PC-9 (cell line): ENCODE data around the gene SDK1. TPM values are rescaled to one million over a fixed set of nuclear protein-coding genes. Genes with fewer than 3 reads are reported as not detected.

ENCODE experiments used
- BruUV-seq: library from RNA; stranded (reverse); fragments of 400-500 nt; replicated peaks from 2 replicates; lab custom pipeline; 2021; lab: Mats Ljungman, UMichigan
- CTCF ChIA-PET: fragments of 300-600 bp; sonication (Branson Sonifier 250); formaldehyde crosslinking; loops from one replicate; lab custom pipeline; 2022; ENCODE audit warnings: antibody characterized with exemption; lab: Charles Lee
- POLR2A ChIA-PET: fragments of 300-600 bp; sonication (Branson Sonifier 250); formaldehyde crosslinking; loops from one replicate; lab custom pipeline; 2022; ENCODE audit warnings: antibody characterized with exemption; ENCODE audit not compliant: unreplicated experiment; lab: Charles Lee
- DNase-seq, 2 experiments: peaks; one replicate each; pipeline versions ENCODE4 v3.0.0 to v3.0.0-alpha.2; 2015 to 2022; ENCODE audit warnings: mixed read lengths in 1 of 2
- H2AFZ ChIP-seq: fragments of 200-600 bp; sonication (generic); 2 replicates; pipeline ENCODE4 v1.8.1; 2017; ENCODE audit warnings: antibody characterized with exemption
- H3F3A ChIP-seq: fragments of 200-600 bp; sonication (generic); 2 replicates; pipeline ENCODE4 v1.8.1; 2017; ENCODE audit warnings: antibody characterized with exemption, mild to moderate bottlenecking, low read depth; ENCODE audit not compliant: insufficient read depth
- H3K27ac ChIP-seq: fragments of 200-600 bp; sonication (generic); 2 replicates; pipeline ENCODE4 v1.6.1; 2016; ENCODE audit warnings: mixed run types
- H3K27me3 ChIP-seq: fragments of 200-600 bp; sonication (generic); 2 replicates; pipeline ENCODE4 v1.6.1; 2016; ENCODE audit warnings: low read depth, mixed run types; ENCODE audit not compliant: insufficient read depth
- H3K36me3 ChIP-seq: fragments of 200-600 bp; sonication (generic); 2 replicates; pipeline ENCODE4 v1.6.1; 2016; ENCODE audit warnings: low read depth, mixed run types
- H3K4me1 ChIP-seq: fragments of 200-600 bp; sonication (generic); replicated peaks from 2 replicates; pipeline ENCODE4 v1.6.1; 2016; ENCODE audit warnings: mixed run types; ENCODE audit not compliant: insufficient read depth
- H3K4me2 ChIP-seq: fragments of 200-600 bp; sonication (generic); 2 replicates; pipeline ENCODE4 v1.6.1; 2017; ENCODE audit warnings: mixed run types
- H3K4me3 ChIP-seq: fragments of 200-600 bp; sonication (generic); 2 replicates; pipeline ENCODE4 v1.6.1; 2016; ENCODE audit warnings: mixed run types
- H3K79me2 ChIP-seq: fragments of 200-600 bp; sonication (generic); 2 replicates; pipeline ENCODE4 v1.6.1; 2017; ENCODE audit warnings: low read depth, mixed run types
- H3K9me2 ChIP-seq: fragments of 200-600 bp; sonication (generic); 2 replicates; pipeline ENCODE4 v1.8.1; 2017; ENCODE audit warnings: mild to moderate bottlenecking; ENCODE audit not compliant: insufficient read depth
- H3K9me3 ChIP-seq: fragments of 200-600 bp; sonication (generic); 2 replicates; pipeline ENCODE4 v1.8.1; 2016; ENCODE audit warnings: low read depth; ENCODE audit not compliant: insufficient read depth
- H4K20me1 ChIP-seq: fragments of 200-600 bp; sonication (generic); 2 replicates; pipeline ENCODE4 v1.8.1; 2017; ENCODE audit not compliant: insufficient read depth
- CTCF ChIP-seq: fragments of 200-600 bp; sonication (generic); conservative IDR thresholded peaks from 2 replicates; pipeline ENCODE4 v1.6.1; 2017; ENCODE audit warnings: mixed run types, antibody characterized with exemption, mild to moderate bottlenecking, moderate library complexity
- EZH2 ChIP-seq: fragments of 200-600 bp; sonication (generic); IDR thresholded peaks from 2 replicates; pipeline ENCODE4 v1.8.0; 2017; ENCODE audit warnings: antibody characterized with exemption, low read depth
- intact Hi-C: fragments of 100-400 bp; cut with micrococcal nuclease; formaldehyde crosslinking; loops from one replicate; pipeline ENCODE4 v1.10.0; 2022; ENCODE audit not compliant: unreplicated experiment
- total RNA-seq: library from RNA; stranded (reverse); gene quantifications from 2 replicates; pipeline ENCODE4 v1.2.3, GENCODE V29; 2021

Gene SDK1
- total RNA-seq, 1 experiment from 2014 or later = not detected

DNA sequence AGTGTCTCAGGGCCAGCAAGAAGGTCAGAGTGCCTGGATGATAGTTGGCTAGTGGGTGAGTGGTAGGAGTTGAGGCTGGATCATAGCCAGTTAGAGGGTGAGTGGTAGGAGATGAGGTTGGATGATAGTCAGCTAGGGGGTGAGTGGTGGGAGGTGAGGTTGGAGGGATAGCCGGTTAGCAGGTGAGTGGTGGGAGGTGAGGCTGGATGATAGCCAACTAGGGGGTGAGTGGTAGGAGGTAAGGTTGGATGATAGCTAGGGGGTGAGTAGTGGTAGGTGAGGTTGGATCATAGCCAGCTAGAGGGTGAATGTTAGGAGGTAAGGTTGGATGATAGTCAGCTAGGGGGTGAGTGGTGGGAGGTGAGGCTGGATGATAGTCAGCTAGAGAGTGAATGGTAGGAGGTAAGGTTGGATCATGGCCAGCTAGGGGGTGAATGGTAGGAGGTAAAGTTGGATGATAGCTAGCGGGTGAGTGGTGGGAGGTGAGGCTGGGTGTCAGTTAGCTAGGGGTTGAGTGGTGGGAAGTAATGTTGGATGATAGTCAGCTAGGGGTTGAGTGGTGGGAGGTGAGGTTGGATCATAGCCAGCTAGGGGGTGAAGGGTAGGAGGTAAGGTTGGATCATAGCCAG is 226.6 kb downstream of the SDK1 start:
- no peak for TF ChIP-seq CTCF
- no peak overlapping the region for H3K4me3 ChIP-seq
- no peaks in the 10 kb centered on the region for H3K36me3 ChIP-seq
- no peak overlapping the region for H3K27ac ChIP-seq
- no peak overlapping the region for H2AFZ ChIP-seq
- no peak for DNase-seq
- peaks cover 36% of the 10 kb centered on the region for H3K27me3 ChIP-seq
- no peaks in the 10 kb centered on the region for H3K79me2 ChIP-seq
- no TSS peak for BruUV-seq
- H3K4me2 ChIP-seq = no peak overlapping the region
- intact Hi-C loops = no loop called here
- no peaks in the 10 kb centered on the region for H3F3A ChIP-seq
- no peaks in the 10 kb centered on the region for H3K9me2 ChIP-seq
- H3K9me3 ChIP-seq = no peaks in the 10 kb centered on the region
- ChIA-PET POLR2A (no interaction called here), CTCF (no interaction called here)
- no peaks in the 10 kb centered on the region for H3K4me1 ChIP-seq
- no peaks in the 10 kb centered on the region for H4K20me1 ChIP-seq

DNA sequence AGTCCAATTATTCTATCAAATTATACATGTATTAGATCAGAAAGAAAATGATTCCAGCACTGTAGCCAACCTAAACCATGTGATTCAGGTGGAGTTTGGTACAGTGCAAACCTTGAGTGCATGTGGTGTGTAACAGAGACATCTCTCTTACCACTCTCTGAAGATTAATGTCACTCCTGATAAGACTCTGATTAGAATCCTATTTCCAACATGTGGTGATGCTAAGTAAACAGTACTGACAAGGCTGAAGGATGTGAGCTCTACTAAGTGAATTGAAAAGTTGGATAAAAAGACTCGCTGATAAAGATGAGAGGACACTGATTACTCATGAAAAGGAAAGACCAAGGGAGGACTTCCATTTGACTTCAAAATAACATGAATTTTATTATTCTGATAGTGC is 232.0 kb downstream of the SDK1 start:
- intact Hi-C loops = no loop called here
- Histone ChIP-seq H3K27ac (no peak overlapping the region), H3K36me3 (no peaks in the 10 kb centered on the region), H3K4me1 (no peaks in the 10 kb centered on the region), H4K20me1 (no peaks in the 10 kb centered on the region), H3K4me3 (no peak overlapping the region), H2AFZ (no peak overlapping the region), H3K9me2 (no peaks in the 10 kb centered on the region), H3K9me3 (no peaks in the 10 kb centered on the region), H3F3A (no peaks in the 10 kb centered on the region; the same call in 1 of the 2 replicates), H3K4me2 (no peak overlapping the region), H3K79me2 (no peaks in the 10 kb centered on the region), H3K27me3 (peaks cover 41% of the 10 kb centered on the region)
- ChIA-PET POLR2A (no interaction called here), CTCF (no interaction called here)
- no TSS peak for BruUV-seq
- no peak for TF ChIP-seq EZH2
- no peak for TF ChIP-seq CTCF
- no peak for DNase-seq

DNA sequence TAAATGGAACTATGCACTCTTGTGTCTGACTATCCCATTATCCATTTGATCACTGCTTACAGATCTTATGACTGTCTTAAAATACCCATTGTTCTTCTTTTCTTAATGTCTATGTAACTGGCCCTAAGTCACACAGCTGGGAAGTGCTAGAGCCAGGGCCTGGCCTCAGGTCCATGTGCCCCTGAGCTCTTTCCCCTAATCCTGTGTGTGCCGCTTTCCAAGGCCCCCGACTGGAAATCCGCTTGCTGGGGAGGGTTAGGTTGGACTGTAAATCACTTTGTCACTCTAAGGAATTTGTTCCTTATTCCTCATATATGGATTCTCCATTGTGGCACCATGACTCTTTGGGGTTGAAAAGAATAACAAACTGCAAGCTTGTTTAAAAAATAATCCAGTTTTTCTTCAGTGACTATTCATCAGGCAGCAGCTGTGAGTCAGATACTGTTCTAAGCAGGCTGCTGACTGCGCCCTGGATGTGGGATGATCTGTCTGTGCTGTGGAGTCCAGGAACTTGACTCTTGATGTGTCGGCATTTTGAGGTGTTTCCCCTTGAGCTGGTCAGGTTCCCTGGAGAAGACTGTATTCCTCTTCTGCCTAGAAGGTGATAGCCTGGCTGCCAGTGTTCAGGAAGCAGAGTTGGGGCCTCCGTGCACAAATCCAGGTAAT is 236.3 kb downstream of the SDK1 start:
- no peak overlapping the region for H3K4me2 ChIP-seq
- H3K4me3 ChIP-seq = no peak overlapping the region
- H3K27ac ChIP-seq = no peak overlapping the region
- ChIA-PET CTCF (no interaction called here), POLR2A (no interaction called here)
- no TSS peak for BruUV-seq
- H3K27me3 ChIP-seq = peaks cover 83% of the 10 kb centered on the region
- no peak for DNase-seq
- H3K9me3 ChIP-seq = no peaks in the 10 kb centered on the region
- no peak overlapping the region for H2AFZ ChIP-seq
- H3F3A ChIP-seq = no peaks in the 10 kb centered on the region; the same call in 1 of the 2 replicates
- H3K9me2 ChIP-seq = no peaks in the 10 kb centered on the region
- H3K79me2 ChIP-seq = no peaks in the 10 kb centered on the region
- H3K36me3 ChIP-seq = no peaks in the 10 kb centered on the region
- no peaks in the 10 kb centered on the region for H4K20me1 ChIP-seq
- no peaks in the 10 kb centered on the region for H3K4me1 ChIP-seq
- intact Hi-C loops = no loop called here
- TF ChIP-seq EZH2 = no peak
- no peak for TF ChIP-seq CTCF
